GM13976 (cell line): ENCODE measurements around the gene DSTN.

Source experiments
- DNase-seq: peaks from one replicate; pipeline ENCODE4 v3.0.0; 2012; ENCODE audit warnings: low spot score
- CTCF ChIP-seq: IDR thresholded peaks from 2 replicates; pipeline ENCODE4 v1.5.1; 2012; ENCODE audit warnings: borderline replicate concordance, mild to moderate bottlenecking; ENCODE audit not compliant: insufficient read depth; ENCODE audit errors: extremely low read depth, missing control alignments, control extremely low read depth
- in situ Hi-C: fragments of 300-500 bp; cut with MboI; formaldehyde crosslinking; loops from one replicate; pipeline ENCODE4 v1.12.0; 2022; ENCODE audit warnings: low sequenced_read_pairs, mixed read lengths, inconsistent platforms; ENCODE audit not compliant: unreplicated experiment

DSTN gene

GRCh38 chr20:17638835-17639407, 69.0 kb downstream of the DSTN start:
- no peak for TF ChIP-seq CTCF
- no peak for DNase-seq
- in situ Hi-C loops = no loop called here

GRCh38 chr20:17640146-17640874, 70.4 kb downstream of the DSTN start:
- in situ Hi-C loops = no loop called here
- no peak for TF ChIP-seq CTCF
- no peak for DNase-seq

GRCh38 chr20:17640875-17641378, 71.1 kb downstream of the DSTN start:
- no peak for TF ChIP-seq CTCF
- in situ Hi-C loops = no loop called here
- DNase-seq = no peak

- no peak for TF ChIP-seq CTCF
These were observed 71.7 kb downstream of the DSTN start for GRCh38 chr20:17641520-17641964.

GRCh38 chr20:17641993-17642392, 72.1 kb downstream of the DSTN start:
- no peak for DNase-seq
- in situ Hi-C loops = no loop called here
- TF ChIP-seq CTCF = no peak

More at GRCh38 chr20:17641520-17641964, 71.7 kb downstream of the DSTN start:
- in situ Hi-C loops = no loop called here
- no peak for DNase-seq

- in situ Hi-C loops = no loop called here
- DNase-seq = no peak
- no peak for TF ChIP-seq CTCF
These were observed 72.8 kb downstream of the DSTN start for GRCh38 chr20:17642404-17643269.
